SK-N-SH (cell line): ENCODE measurements around the gene ERVMER34-1.

Experiments
- CTCF ChIP-seq: fragments of 200-600 bp; sonication (generic); IDR thresholded peaks from 2 replicates; pipeline ENCODE4 v1.6.1; 2017; ENCODE audit warnings: antibody characterized with exemption, mild to moderate bottlenecking, moderate library complexity
- MAX ChIP-seq: IDR thresholded peaks from 2 replicates; pipeline ENCODE4 v1.4.0; 2012; ENCODE audit warnings: low read depth
- PBX3 ChIP-seq: IDR thresholded peaks from 2 replicates; pipeline ENCODE4; 2012
- POLR2AphosphoS5 ChIP-seq: IDR thresholded peaks from 2 replicates; pipeline ENCODE4 v1.6.1; 2012; ENCODE audit warnings: low read depth, low read length
- SIN3A ChIP-seq: IDR thresholded peaks from 2 replicates; pipeline ENCODE4 v1.6.1; 2012; ENCODE audit warnings: low read depth, mild to moderate bottlenecking, low read length, moderate library complexity, borderline replicate concordance
- SMC3 ChIP-seq: IDR thresholded peaks from 2 replicates; pipeline ENCODE4 v1.6.1; 2012; ENCODE audit warnings: low read depth, low read length, improper control_type of control experiment
- ZBTB33 ChIP-seq: IDR thresholded peaks from 2 replicates; pipeline ENCODE4 v1.4.0; 2012; ENCODE audit warnings: low read depth, borderline replicate concordance

GRCh38 chr4:52701207-52701606 lies 50.0 kb downstream of the ERVMER34-1 start:
- TF ChIP-seq PBX3, result no peak
- no peak for TF ChIP-seq POLR2AphosphoS5
- TF ChIP-seq MAX, result no peak
- no peak for TF ChIP-seq SMC3
- TF ChIP-seq CTCF, result no peak
- no peak for TF ChIP-seq SIN3A
- TF ChIP-seq ZBTB33, result no peak
